ENCODE results near the gene NUP62.

DNA sequence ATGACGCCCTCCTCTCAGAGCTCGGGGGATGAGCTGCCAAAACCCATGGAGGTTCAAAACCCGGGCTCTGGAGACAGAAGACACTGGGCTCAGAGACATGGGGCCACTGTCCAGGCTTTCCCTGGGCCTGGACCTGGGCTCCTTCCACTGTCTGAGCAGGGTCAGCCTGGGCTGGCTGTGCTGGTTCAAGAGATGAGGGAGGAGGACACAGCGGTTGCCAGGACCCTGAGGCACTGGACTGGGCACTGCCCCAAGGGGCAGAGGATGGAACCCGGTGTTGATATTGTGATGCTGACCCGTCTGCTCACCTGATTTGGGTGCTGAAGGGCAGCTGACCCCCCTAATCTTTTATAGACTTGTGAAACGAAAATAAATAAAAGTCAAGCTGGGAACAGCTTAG, 45.7 kb upstream of the NUP62 start:
- no peak for TF ChIP-seq CTCF (IDR thresholded peaks at IDR 0.05; ENCODE audit: borderline replicate concordance, extremely low read depth, low read length, poor library complexity, severe bottlenecking)
- no peak for TF ChIP-seq EZH2 (IDR thresholded peaks at IDR 0.05; ENCODE audit: borderline replicate concordance, low read depth, low read length, severe bottlenecking)
